Esophagus muscularis mucosa (tissue), 3 donors: ENCODE measurements around the gene F7.

Experiments
- CTCF ChIP-seq, 3 experiments: fragments of 200-600 bp in 2 of 3; fragments of 450-650 bp in 1 of 3; sonication (generic) in 2 of 3; IDR thresholded peaks; one replicate each; pipeline ENCODE4 v1.5.1; 2017 to 2019; ENCODE audit warnings: antibody characterized with exemption in 3 of 3, mild to moderate bottlenecking in 2 of 3, moderate library complexity in 1 of 3
- EP300 ChIP-seq: sonication (generic); formaldehyde crosslinking; IDR thresholded peaks from one replicate; pipeline ENCODE4 v1.6.1; 2017; ENCODE audit warnings: antibody characterized with exemption

GRCh38 chr13:113157929-113158747 is 52.5 kb downstream of the F7 start, which contains the start of gene PROZ:
- TF ChIP-seq CTCF (IDR thresholded peaks at IDR 0.05) (no peak), EP300 (no peak)
